ENCODE measurements around the gene RMND1. TPM values are rescaled to one million over a fixed set of nuclear protein-coding genes. Genes with fewer than 3 reads are reported as not detected.
"Not testable (repeated sequence)": the region's sequence is repeated elsewhere in the genome, so short reads cannot be mapped to it uniquely, and the experiment has no call there.

The RMND1 gene
- polyA plus RNA-seq, 2 donors, result 9.6 to 10.6 TPM

DNA sequence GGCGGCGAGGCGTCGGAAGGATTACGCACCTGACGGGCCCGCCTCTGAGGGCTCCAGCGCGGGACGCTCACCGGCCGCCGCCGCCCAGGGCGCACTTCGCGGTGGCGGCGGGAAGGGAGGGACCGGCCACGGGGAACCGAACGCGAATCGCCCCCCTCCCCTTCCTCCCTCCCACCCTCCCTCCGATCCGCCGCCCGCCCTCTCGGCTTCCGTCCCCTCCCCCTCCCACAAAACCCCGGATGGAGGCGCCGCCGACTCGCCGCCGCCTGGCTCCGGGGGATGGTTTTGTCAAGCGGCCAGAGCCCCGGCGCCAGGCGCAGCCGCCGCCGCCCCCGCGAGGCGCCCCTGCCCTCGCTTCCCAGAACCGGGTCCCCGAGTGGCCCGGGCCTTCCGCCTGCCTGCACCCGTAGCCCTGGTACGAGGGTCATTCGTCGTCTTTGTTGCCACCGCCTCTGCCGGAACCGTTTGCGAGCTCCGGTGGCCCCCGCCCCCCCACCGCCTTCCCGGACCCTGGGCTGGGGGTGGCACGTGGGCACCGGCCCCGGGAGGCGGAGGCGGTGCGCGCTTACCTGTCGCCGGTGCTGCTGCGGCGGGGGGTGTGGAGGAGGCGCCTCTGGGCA is 61.0 kb downstream of the RMND1 start:
- Histone ChIP-seq H3K36me3 (ENCODE audit: control insufficient read depth in 2 of 2, insufficient read depth in 2 of 2, low read length in 1 of 2) (no peaks in the 10 kb centered on the region), H3K27me3 (ENCODE audit: control insufficient read depth in 1 of 2, insufficient read depth in 2 of 2, low read length in 2 of 2) (no peaks in the 10 kb centered on the region), H3K9me3 (ENCODE audit: control insufficient read depth in 2 of 2, insufficient read depth in 1 of 2, low read depth in 1 of 2, low read length in 1 of 2) (no peaks in the 10 kb centered on the region), H3K4me1 (ENCODE audit: control insufficient read depth in 2 of 2, insufficient read depth in 2 of 2, low read length in 1 of 2) (peaks cover 0 to 2% of the 10 kb centered on the region in 2 donors), H3K4me3 (ENCODE audit: low read depth in 1 of 2, low read length in 2 of 2) (peak overlapping the region; percentile 94 to 99), H3K27ac (ENCODE audit: low read depth in 2 of 2, low read length in 1 of 2) (peak overlapping the region; percentile 99 to 100)
- WGBS, 2 donors, result 0 to 1% methylated on average over 32 to 78 of the region's 78 CpGs

GRCh38 chr6:151390276-151390850 is 61.6 kb downstream of the RMND1 start:
- Histone ChIP-seq H3K4me3 (ENCODE audit: low read depth in 1 of 2, low read length in 2 of 2) (peak overlapping the region; percentile 94 to 99), H3K27me3 (ENCODE audit: control insufficient read depth in 1 of 2, insufficient read depth in 2 of 2, low read length in 2 of 2) (no peaks in the 10 kb centered on the region), H3K9me3 (ENCODE audit: control insufficient read depth in 2 of 2, insufficient read depth in 1 of 2, low read depth in 1 of 2, low read length in 1 of 2) (no peaks in the 10 kb centered on the region), H3K4me1 (ENCODE audit: control insufficient read depth in 2 of 2, insufficient read depth in 2 of 2, low read length in 1 of 2) (peaks cover 0 to under 1% of the 10 kb centered on the region in 2 donors), H3K36me3 (ENCODE audit: control insufficient read depth in 2 of 2, insufficient read depth in 2 of 2, low read length in 1 of 2) (no peaks in the 10 kb centered on the region), H3K27ac (ENCODE audit: low read depth in 2 of 2, low read length in 1 of 2) (peak overlapping the region; percentile 99 to 100)
- 0% methylated on average over 37 to 79 of the region's 79 CpGs for WGBS, 2 donors

GRCh38 chr6:151389618-151390275 is 62.2 kb downstream of the RMND1 start:
- Histone ChIP-seq H3K36me3 (ENCODE audit: control insufficient read depth in 2 of 2, insufficient read depth in 2 of 2, low read length in 1 of 2) (no peaks in the 10 kb centered on the region), H3K27me3 (ENCODE audit: control insufficient read depth in 1 of 2, insufficient read depth in 2 of 2, low read length in 2 of 2) (no peaks in the 10 kb centered on the region), H3K9me3 (ENCODE audit: control insufficient read depth in 2 of 2, insufficient read depth in 1 of 2, low read depth in 1 of 2, low read length in 1 of 2) (no peaks in the 10 kb centered on the region), H3K4me3 (ENCODE audit: low read depth in 1 of 2, low read length in 2 of 2) (peak overlapping the region; percentile 94 to 99), H3K4me1 (ENCODE audit: control insufficient read depth in 2 of 2, insufficient read depth in 2 of 2, low read length in 1 of 2) (no peaks in the 10 kb centered on the region), H3K27ac (ENCODE audit: low read depth in 2 of 2, low read length in 1 of 2) (peak overlapping the region; percentile 99 to 100)
- WGBS, 2 donors, result 0% methylated on average over 53 to 54 of the region's 54 CpGs

DNA sequence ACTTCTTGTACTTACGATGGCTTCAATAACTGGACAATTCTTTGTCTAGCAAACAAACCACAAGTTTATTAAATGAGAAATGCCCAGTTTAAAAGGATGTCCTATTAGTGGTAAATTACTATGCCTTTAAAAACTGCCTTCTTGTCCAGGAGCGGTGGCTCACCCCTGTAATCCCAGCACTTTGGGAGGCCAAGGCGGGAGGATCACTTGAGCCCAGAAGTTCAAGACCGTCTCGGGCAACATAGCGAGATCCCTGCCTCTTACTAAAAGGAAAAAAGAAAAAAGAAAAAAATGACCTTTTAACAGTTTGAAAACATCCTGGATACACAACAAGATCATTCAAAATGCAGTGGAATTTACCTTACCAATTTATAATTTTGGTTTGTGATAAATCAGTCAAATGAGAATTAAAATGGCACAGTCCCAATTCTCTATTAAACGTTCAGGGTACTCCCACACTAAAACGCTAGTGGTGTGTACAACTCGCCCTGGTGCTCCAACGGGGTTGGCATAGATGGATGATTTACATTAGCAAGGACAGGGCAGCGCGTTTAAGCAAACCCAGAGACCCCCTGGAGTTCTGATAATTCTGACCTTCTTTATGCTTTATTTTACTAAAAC is 62.8 kb downstream of the RMND1 start:
- Histone ChIP-seq H3K9me3 (ENCODE audit: control insufficient read depth in 2 of 2, insufficient read depth in 1 of 2, low read depth in 1 of 2, low read length in 1 of 2) (no peaks in the 10 kb centered on the region), H3K27me3 (ENCODE audit: control insufficient read depth in 1 of 2, insufficient read depth in 2 of 2, low read length in 2 of 2) (no peaks in the 10 kb centered on the region), H3K4me1 (ENCODE audit: control insufficient read depth in 2 of 2, insufficient read depth in 2 of 2, low read length in 1 of 2) (no peaks in the 10 kb centered on the region), H3K4me3 (ENCODE audit: low read depth in 1 of 2, low read length in 2 of 2) (peak overlapping the region; percentile 94 to 99), H3K36me3 (ENCODE audit: control insufficient read depth in 2 of 2, insufficient read depth in 2 of 2, low read length in 1 of 2) (no peaks in the 10 kb centered on the region), H3K27ac (ENCODE audit: low read depth in 2 of 2, low read length in 1 of 2) (peak overlapping the region; percentile 99 to 100)
- 28 to 29% methylated on average over 12 of the region's 12 CpGs for WGBS, 2 donors

DNA sequence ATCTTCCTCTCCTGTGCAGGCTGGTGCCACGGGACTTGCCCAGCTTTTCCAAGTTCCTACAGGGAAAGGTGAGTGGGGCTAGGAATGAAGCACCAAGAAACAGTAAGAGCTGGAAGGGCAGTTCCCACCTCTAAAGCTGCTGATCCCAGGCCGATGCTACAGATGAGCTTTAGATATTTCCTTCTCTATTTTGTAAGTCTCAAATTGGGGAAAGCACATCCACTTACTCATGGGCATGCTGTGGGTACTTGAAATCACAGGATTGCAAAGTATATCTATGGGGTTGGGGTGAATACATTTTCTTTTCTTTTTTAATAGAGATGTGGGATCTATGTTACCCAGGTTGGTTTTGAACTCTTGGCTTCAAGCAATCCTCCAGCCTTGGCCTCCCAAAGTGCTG is 63.7 kb downstream of the RMND1 start:
- H3K27me3 ChIP-seq (ENCODE audit: control insufficient read depth in 1 of 2, insufficient read depth in 2 of 2, low read length in 2 of 2), result no peaks in the 10 kb centered on the region
- no peak overlapping the region for H3K4me3 ChIP-seq (ENCODE audit: low read depth in 1 of 2, low read length in 2 of 2)
- no peaks in the 10 kb centered on the region for H3K36me3 ChIP-seq (ENCODE audit: control insufficient read depth in 2 of 2, insufficient read depth in 2 of 2, low read length in 1 of 2)
- no peak overlapping the region for H3K27ac ChIP-seq (ENCODE audit: low read depth in 2 of 2, low read length in 1 of 2)
- no peaks in the 10 kb centered on the region for H3K4me1 ChIP-seq (ENCODE audit: control insufficient read depth in 2 of 2, insufficient read depth in 2 of 2, low read length in 1 of 2)
- 91 to 93% methylated on average over 2 of the region's 2 CpGs for WGBS, 2 donors
- no peaks in the 10 kb centered on the region for H3K9me3 ChIP-seq (ENCODE audit: control insufficient read depth in 2 of 2, insufficient read depth in 1 of 2, low read depth in 1 of 2, low read length in 1 of 2)

GRCh38 chr6:151387175-151387970 is 64.6 kb downstream of the RMND1 start:
- no peaks in the 10 kb centered on the region for H3K27me3 ChIP-seq (ENCODE audit: control insufficient read depth in 1 of 2, insufficient read depth in 2 of 2, low read length in 2 of 2)
- H3K4me3 ChIP-seq (ENCODE audit: low read depth in 1 of 2, low read length in 2 of 2), result no peak overlapping the region
- H3K36me3 ChIP-seq (ENCODE audit: control insufficient read depth in 2 of 2, insufficient read depth in 2 of 2, low read length in 1 of 2), result no peaks in the 10 kb centered on the region
- no peaks in the 10 kb centered on the region for H3K9me3 ChIP-seq (ENCODE audit: control insufficient read depth in 2 of 2, insufficient read depth in 1 of 2, low read depth in 1 of 2, low read length in 1 of 2)
- no peaks in the 10 kb centered on the region for H3K4me1 ChIP-seq (ENCODE audit: control insufficient read depth in 2 of 2, insufficient read depth in 2 of 2, low read length in 1 of 2)
- 92 to 93% methylated on average over 11 of the region's 11 CpGs for WGBS, 2 donors
- no peak overlapping the region for H3K27ac ChIP-seq (ENCODE audit: low read depth in 2 of 2, low read length in 1 of 2)

- Histone ChIP-seq H3K9me3 (ENCODE audit: control insufficient read depth in 2 of 2, insufficient read depth in 1 of 2, low read depth in 1 of 2, low read length in 1 of 2) (no peaks in the 10 kb centered on the region), H3K4me3 (ENCODE audit: low read depth in 1 of 2, low read length in 2 of 2) (no peak overlapping the region), H3K36me3 (ENCODE audit: control insufficient read depth in 2 of 2, insufficient read depth in 2 of 2, low read length in 1 of 2) (no peaks in the 10 kb centered on the region), H3K27me3 (ENCODE audit: control insufficient read depth in 1 of 2, insufficient read depth in 2 of 2, low read length in 2 of 2) (no peaks in the 10 kb centered on the region), H3K4me1 (ENCODE audit: control insufficient read depth in 2 of 2, insufficient read depth in 2 of 2, low read length in 1 of 2) (peaks cover 0 to 6% of the 10 kb centered on the region in 2 donors), H3K27ac (ENCODE audit: low read depth in 2 of 2, low read length in 1 of 2) (no peak overlapping the region)
- 66 to 80% methylated on average over 1 of the region's 1 CpG for WGBS, 2 donors
Observed at GRCh38 chr6:151385177-151385576, 66.7 kb downstream of the RMND1 start.

- Histone ChIP-seq H3K4me3 (ENCODE audit: low read depth in 1 of 2, low read length in 2 of 2) (no peak overlapping the region), H3K27ac (ENCODE audit: low read depth in 2 of 2, low read length in 1 of 2) (no peak overlapping the region), H3K36me3 (ENCODE audit: control insufficient read depth in 2 of 2, insufficient read depth in 2 of 2, low read length in 1 of 2) (no peaks in the 10 kb centered on the region), H3K9me3 (ENCODE audit: control insufficient read depth in 2 of 2, insufficient read depth in 1 of 2, low read depth in 1 of 2, low read length in 1 of 2) (no peaks in the 10 kb centered on the region), H3K27me3 (ENCODE audit: control insufficient read depth in 1 of 2, insufficient read depth in 2 of 2, low read length in 2 of 2) (no peaks in the 10 kb centered on the region), H3K4me1 (ENCODE audit: control insufficient read depth in 2 of 2, insufficient read depth in 2 of 2, low read length in 1 of 2) (peaks cover 0 to 6% of the 10 kb centered on the region in 2 donors)
- WGBS, 2 donors, result 87 to 95% methylated on average over 5 of the region's 5 CpGs
Observed at GRCh38 chr6:151384151-151384550, 67.8 kb downstream of the RMND1 start.

DNA sequence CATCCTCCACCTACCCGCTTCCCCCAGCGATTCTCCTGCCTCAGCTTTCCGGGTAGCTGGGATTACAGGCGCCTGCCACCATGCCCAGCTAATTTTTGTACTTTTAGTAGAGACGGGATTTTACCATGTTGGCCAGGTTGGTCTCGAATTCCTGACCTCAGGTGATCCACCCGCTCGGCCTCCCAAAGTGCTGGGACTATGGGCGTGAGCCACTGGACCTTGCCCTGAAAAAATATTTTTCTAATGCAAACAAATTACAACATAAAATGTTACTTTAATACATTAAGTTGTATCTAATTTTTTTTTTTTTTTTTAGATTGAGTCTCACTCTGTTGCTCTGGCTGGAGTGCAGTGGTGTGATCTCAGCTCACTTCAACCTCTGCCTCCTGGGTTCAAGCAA is 69.3 kb downstream of the RMND1 start:
- not testable (repeated sequence) for H3K27ac ChIP-seq (ENCODE audit: low read depth in 2 of 2, low read length in 1 of 2); H3K4me1 ChIP-seq (ENCODE audit: control insufficient read depth in 2 of 2, insufficient read depth in 2 of 2, low read length in 1 of 2); H3K36me3 ChIP-seq (ENCODE audit: control insufficient read depth in 2 of 2, insufficient read depth in 2 of 2, low read length in 1 of 2); H3K4me3 ChIP-seq (ENCODE audit: low read depth in 1 of 2, low read length in 2 of 2); H3K27me3 ChIP-seq (ENCODE audit: control insufficient read depth in 1 of 2, insufficient read depth in 2 of 2, low read length in 2 of 2); H3K9me3 ChIP-seq (ENCODE audit: control insufficient read depth in 2 of 2, insufficient read depth in 1 of 2, low read depth in 1 of 2, low read length in 1 of 2)
- WGBS, 2 donors, result 92 to 96% methylated on average over 9 of the region's 9 CpGs

Data from esophagus (tissue), 2 donors.